Hippocampal formation (tissue), 2 donors: ENCODE measurements around the gene LEAP2.
"Not testable (repeated sequence)": the region's sequence is repeated elsewhere in the genome, so short reads cannot be mapped to it uniquely, and the experiment has no call there.

Experiments
- DNase-seq, 2 donors: peaks; one replicate each; lab custom pipeline; 2025; lab: John Stamatoyannopoulos, UW

Gene LEAP2

DNA sequence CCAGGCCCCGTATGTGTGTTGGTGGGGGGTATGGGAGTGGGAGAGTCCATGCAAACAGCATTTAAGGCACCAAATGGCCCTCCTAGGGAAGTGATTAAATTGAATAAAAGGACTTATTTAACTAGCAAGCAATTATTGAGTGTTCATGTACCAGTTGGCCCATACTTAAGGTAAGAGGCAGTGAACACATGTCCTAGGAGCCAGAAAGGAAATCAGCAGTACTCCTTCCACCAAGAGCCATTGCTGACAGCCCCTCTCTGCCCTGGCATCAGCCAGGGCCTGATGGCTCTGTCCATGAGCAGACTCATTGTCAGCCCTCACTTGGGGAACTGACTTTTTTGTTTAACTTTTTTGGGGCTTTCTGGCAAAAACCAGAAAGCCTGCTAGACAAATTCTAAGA, 32.6 kb upstream of the LEAP2 start:
- no peak for DNase-seq

DNA sequence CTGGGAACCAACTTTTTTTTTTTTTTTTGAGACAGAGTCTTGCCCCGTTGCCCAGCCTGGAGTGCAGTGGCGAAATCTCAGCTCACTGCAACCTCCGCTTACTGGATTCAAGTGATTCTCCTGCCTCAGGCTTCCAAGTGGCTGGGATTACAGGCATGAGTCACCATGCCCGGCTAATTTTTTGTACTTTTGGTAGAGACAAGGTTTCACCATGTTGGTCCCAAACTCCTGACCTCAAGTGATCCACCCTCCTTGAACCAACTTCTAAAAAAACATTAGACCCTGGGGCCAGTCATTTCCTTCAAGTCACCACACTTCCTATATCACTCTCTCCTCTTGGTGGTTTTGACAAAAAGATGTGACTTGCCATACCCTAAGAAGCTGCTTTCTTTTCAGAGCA, 32.2 kb upstream of the LEAP2 start:
- no peak for DNase-seq

DNA sequence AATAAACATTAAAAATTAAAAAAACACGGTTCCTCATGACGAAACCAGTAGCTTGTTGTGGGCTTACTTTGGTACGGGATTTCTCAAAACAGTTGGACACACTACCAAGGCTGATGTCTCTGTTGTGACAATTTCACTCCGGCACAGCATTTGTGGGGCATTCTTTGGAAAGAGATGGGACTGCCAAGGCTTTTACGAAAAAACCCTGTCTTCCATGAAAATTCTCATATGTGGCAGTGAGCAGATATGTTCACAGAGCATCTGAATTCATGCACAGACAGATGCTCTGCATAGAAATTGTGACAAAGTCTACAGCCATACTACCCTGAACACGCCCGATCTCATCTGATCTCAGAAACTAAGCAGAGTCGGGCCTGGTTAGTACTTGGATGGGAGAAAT, 25.2 kb upstream of the LEAP2 start:
- DNase-seq, result no peak

DNA sequence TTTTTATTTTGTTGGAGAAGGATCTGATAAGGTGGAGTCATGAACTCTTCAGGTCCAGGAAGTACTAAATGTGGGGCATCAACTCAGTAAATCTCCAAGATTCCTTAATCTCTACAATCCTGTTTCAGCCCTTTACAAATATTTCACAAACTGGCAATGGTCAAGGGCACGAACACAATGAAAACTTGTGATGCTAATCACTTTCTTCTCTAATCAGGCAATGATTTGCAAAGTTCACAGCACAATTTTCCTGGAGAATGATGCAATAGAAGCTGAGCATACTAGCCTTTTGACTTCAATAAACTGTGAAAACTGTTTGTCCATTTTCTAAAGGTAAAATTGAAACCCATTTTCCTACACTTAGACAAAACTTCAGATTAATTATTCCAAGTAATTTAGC, 24.1 kb upstream of the LEAP2 start:
- DNase-seq, result no peak

DNA sequence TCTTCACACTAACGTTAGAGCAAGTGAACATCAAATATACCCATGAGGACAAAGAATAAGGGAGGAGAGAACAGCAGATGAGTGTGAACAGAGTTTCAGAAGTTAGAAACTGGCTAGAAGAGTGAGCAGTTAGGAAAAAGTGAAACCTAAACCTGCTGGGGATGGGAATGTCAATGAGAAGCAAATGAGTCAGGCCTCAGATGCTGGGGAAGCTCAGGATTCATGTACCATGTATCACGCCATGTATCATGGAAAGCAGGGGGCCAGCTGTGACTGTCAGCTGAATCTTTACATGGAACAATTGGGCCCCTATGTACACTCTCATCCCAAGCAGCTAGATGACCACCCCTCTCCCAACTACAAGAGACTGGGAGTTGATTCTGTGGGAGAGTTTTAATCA, 23.4 kb upstream of the LEAP2 start:
- DNase-seq, result no peak

DNA sequence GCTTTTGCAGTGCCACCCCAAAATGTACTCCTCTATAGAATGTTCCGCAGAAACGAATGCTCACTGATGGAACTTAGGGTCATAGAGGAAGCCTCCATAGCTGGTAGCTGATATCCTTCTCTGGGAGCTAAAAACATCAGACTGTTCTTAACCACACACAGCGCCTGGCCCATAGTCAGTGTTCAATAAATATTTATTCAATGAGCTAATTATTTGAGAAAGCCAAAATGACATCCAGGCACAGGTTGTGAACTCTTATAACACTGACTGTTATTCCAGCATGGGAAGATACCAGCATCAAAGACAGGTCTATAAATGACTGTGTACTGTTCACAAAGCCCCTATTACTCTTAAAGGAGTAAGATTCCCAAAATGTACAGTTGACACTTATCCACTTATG, 20.1 kb upstream of the LEAP2 start:
- DNase-seq, result no peak

DNA sequence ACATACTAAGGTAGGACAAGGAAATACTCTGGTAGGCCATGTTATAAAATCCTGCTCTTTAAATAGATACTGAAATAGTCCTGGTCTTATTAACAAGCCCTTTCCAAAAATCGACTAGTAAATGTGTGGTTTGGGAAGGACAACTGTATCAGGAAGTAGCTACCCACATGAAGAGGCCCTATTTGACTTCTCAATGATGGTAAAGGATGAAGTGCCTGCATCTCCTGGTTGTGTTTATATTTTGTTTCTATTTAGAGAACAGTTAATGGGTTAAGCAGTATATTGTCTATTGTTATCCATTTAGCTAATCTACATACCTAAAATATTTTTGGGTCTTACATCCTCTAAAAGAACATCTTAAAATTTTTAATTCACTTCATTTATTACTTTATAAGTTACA, 19.7 kb upstream of the LEAP2 start:
- DNase-seq, result no peak

DNA sequence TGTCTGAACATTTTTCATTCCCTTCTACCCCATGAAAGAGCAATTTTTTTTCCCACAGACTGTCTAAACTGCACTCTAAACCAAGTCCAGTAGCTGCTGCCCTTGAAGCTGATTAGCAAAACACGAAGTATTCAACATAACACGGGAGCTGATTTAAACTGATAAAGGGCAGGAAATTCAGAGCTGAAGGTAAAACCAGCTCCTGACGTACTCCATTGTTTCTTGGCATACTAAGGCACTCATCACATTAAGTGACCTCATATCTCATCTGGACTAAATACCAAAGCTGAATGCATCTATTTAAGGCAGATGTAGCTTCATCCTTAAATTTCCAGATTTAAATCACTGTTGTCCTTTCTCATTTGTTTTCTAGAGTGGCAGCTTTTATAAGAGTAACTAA, 19.2 kb upstream of the LEAP2 start:
- DNase-seq, result no peak

DNA sequence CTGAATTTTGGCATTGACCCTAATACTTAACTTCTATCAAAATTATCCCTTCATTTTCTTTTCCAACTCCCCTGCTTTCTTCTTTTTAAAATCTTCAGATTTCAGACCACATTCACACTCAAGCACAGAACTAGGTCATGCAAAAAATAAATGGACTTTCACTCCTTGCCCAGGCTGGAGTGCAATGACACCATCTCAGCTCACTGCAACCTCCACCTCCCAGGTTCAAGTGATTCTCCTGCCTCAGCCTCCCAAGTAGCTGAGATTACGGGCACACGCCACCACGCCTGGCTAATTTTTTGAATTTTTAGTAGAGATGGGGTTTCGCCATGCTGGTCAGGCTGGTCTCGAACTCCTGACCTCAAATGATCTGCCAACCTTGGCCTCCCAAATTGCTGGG, 18.5 kb upstream of the LEAP2 start:
- not testable (repeated sequence) for DNase-seq

DNA sequence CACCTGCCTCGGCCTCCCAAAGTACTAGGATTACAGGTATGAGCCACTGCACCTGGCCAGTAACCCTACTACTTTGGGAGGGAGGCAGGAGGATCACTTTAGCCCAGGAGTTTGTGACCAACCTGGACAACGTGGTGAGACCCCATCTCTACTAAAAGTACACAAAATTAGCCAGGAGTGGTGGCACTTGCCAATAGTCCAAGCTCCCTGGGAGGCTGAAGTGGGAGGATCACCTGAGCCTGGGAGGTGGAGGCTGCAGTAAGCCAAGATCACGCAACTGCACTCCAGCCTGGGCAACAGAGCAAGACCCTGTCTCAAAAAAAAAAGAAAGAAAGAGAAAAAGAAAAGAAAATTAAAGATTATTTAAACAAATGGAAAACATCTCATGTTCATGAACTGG, 17.5 kb upstream of the LEAP2 start:
- DNase-seq, result no peak

DNA sequence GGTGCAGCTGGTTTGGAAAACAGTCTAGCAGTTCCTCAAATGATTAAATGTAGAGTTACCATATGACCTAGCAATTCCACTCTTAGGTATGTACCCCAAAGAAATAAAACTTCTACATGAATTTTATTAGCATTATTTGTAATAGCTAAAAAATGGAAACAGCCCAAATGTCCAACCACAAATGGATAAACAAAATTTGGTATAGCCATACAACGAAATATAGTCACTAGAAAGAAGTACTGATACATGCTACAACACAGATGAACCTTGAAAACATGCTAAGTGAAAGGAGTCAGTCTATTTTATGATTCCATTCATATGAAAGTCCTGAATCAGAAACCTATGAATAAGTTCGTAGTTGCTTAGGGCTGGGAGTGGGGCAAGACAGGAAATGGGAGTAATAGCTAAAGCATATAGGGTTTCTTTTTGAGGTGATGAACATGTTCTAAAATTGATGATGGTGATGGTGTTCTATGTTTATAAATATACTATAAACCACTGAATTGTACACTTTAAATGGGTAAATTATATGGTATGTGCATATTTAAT, 13.5 kb upstream of the LEAP2 start:
- no peak for DNase-seq

DNA sequence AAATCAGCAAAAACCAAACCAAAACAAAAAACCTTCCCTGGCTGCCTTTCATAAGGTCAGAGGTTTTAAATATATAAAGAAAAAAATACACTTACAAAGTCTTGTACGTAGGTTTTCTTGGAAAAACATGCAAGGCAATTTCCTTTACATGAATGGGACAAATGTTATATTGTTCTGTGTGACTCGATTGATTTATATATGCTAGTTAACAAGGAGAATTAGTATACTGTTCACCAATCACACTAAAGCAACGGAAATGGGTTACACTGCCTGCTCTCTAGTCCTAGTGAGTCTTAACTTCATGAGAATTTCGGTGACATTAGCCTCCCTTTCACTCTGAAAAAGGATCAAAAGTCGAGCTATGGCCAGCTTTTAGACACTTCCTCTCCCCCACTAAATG, 12.7 kb upstream of the LEAP2 start:
- no peak for DNase-seq

DNA sequence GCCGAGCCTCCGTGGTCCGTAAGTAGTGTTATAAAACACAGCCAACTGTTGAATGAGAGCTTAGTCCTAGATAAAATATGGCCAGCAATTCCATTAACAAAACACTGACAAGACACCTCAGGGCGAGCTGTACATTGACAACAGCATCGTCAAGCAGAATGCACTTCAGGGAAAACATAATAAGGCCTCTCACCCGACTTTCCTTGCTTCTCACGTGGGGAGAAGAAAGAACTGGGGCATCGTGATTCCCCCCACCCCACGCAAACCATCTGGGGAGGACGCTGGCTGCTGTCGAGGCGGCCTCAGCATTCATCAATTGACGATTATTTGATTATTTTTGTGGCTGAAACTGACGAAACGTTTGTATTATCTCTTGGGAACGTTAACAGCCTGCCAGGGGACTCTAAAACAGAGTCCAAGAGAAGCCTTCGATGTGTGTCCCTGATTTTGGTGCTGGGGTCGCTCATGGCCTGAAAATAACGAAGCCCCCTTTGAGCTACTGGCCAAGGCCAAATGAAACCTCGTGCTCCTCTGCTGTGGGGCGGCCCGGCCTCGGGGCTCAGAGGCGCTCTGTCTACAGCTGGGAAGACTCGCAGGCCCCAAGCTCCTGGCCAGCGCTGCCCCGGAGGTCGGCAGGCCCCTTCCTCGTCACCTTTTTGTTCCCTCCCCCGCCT, 7.7 kb upstream of the LEAP2 start:
- peak in 1 of 2 donors; percentile 35 for DNase-seq

DNA sequence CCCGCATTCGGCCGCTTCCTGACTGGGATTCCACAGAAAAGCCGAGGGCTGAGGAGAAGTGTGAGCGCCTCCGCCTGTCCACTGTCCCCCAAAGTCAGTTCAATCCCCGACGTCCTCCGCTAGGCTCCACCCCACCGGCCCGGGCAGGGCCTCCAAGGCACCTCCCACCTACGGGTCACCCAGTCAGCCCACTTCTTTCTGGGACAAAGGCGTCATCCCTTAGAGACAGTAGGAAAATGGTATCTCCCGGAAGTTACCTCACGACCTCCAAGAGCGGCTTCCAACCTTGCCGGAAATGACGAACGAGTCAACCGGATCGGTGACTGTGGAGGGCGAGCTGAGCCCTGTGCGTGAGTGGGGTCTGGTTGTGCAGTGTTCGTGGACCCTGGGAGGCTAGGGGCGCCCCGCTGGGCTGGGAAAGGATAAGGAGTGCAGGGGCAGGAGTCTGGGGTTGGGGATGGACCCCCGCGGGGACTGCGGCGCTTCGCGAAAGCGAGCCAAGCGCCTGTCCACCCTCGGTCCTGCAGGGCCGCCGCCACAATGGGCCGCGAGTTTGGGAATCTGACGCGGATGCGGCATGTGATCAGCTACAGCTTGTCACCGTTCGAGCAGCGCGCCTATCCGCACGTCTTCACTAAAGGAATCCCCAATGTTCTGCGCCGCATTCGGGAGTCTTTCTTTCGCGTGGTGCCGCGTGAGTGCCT, 7.0 kb upstream of the LEAP2 start, which contains the start of the genes GDF9 and UQCRQ:
Gene GDF9 (minus strand): TSS at position 128 of the 704 bp plus-strand sequence. CDS start 1,936 bp downstream, outside the sequence.
Gene UQCRQ (plus strand): TSS at position 301 of the 704 bp plus-strand sequence. CDS start 240 bp downstream, at position 541.
- peak; percentile 98 to 100 for DNase-seq

DNA sequence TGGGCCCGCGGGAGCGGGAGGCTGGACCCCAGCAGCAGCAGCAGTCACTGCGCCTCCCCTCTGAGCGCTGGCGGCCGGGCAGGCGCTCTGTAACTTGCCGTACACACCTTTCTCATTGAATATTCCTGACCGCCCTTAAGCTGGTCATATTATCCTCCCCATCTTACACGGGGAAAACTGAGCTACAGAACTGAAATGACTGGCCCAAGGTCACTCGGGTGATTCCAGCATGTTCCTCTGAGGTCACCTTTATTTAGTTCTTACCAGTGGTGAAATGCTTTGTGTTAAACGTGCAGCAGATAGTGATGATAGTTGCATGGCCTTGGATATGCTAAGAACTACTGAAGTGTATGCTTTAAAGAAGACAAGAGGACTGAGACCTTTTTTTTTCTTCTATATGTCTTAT, 6.4 kb upstream of the LEAP2 start:
- DNase-seq, result no peak

DNA sequence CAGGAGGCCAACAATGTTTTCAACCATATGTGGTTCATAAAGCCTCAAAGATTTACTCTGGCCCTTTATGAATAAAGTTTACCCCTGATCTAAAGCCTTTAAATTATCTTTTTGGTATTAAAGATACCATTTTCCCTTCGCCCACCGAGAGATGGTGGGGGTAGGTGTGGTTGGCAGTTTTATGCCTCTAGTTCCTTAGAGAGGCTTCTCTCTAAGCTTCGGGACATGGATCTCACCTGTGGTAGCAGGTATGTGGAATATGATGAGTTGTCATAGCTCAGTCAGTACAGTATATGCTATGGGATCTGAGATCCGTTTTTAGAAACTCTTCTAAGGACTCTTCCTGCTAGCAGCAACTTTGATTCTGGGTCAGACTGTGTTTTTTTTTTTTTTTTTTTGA, 4.7 kb upstream of the LEAP2 start:
- DNase-seq, result no peak

DNA sequence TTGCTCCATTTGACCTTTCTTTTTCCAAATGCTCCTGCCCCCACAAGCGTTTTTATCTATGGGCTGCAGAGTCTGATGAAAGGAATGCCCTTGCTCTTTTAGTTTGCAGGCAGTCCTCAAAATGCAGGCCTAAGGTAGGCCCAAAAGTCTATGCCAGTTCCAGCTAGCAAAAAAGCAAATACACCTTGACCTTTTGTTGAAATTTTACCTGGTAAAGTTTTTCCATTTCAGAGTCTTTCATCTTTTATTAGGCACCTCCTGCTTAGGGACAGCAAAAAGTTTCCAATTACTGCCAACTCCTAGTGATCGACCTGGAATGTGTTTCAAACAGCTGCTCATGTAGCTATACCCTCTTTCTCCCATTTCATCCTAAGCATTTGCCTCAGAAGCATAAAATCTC, 2.7 kb upstream of the LEAP2 start:
- no peak for DNase-seq

DNA sequence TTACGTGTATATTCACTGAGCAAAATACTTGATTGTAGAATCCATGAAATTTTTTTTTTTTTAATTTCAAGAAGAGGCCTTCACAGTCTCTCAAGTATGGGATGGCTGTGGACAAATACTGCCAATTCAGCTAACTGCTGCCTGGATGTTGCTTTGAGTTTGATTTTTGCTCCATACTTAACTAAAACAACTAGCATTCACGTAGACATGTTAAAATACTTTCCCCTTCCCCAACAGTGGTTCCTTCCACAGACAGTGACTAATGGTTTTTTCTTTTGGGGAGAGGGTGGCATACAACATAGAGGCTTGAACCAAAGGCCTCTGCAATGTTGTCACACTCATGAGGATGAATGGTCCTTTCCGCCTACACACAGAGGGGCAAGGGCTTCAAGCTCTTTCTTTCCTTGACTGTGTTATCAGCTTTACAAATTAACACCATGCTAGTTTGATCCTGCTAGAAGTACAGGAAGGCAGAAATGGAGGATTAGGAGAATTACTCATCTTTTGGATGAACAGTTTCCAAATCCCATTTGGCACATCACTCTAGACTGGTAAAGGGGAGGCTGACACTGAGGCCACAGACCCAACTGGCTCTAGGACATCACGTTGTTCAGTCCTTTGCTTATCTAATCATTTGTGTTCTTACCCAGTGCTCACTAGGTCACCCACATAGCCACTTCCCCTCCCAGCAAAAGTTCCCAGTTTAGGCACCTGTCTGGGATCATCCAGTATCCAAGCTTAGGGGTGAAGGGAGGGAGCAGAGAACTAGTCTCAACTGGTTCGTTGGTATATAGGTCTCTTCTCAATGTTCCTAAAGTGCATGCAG, 1.8 kb upstream of the LEAP2 start:
- no peak for DNase-seq

DNA sequence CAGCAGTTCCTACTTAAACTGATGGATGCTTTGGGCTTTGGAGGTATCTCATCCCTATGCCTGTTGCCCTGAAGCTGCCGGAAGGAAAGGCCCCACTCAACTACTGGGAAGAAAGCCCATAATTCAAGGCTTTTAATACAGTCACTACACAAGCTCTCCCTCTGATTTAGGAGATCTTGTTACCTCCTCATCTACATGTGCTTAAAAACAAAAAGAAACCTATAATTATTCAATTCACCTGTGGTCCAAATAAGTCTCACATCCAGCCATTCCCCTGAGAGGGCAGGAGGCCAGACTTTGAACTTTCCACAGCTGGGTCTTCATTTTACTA, 715 bp upstream of the LEAP2 start:
- no peak for DNase-seq

DNA sequence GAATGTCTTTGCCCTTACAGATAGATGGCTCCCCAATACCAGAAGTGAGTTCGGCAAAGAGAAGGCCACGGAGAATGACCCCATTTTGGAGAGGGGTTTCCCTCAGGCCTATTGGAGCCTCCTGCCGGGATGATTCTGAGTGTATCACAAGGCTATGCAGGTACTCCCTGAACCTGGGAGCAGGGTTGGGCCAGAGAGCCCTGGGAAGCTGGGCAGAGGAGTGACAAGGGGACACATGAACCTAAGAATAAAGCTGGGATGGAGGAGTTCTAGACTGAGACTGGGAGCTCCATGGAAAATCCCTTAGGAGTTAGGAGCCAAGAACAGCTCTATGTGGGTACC, 433 bp downstream of the LEAP2 start:
- no peak for DNase-seq

DNA sequence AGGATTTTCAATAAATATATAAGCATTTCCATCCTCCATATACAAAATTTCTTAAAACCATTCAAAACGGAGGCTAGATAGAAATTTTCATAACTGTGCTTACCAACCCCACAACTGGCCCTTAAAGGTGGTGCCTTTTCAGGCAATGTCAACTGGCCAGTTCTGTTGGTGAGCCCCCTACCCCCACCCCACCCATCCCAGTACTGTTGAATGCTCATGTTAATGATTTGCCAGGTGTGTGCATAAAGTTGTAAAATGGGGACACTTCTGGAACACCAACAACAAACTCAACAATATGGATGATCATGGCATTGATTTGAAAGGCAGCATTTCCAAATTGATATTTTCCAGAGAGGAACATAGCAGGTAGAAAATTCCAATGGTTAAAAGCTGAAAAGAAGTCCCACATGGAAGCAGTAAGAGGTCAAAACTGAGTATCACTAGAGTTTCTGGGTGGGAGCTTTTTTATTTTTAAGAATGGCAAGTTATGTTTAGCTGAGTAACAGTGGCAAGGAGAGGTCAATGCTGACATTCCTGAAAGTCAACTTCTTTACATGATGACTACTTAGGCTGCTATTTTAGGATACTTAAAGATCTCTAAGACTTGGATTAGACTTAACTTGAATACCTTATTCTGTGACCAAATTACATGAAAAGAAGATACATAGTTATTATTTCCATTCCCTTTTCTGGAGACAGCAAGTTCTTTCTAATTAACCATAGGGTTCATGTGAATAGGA, 2.7 kb downstream of the LEAP2 start:
- no peak for DNase-seq

DNA sequence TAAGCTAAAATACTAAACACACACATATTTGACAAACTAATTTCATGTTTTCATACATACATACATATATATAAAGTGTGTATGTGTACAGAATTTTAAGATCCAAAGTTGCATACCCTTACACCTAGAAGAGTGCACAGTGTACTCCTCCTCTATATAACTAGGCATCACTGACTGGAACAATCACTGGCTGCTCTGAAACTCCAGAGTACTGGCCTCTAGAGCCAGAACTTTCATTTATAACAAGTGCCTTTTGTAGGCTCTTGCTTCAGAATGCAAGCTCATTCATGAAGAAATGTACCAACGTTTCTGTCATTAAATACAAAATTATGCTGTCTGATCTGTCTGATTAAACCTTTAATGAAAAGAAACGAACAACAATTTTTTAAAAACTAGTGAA, 4.0 kb downstream of the LEAP2 start:
- peak in 1 of 2 donors; percentile 23 for DNase-seq
